A673 (cell line): ENCODE data around the gene DLG5.

Experiments used
- EZH2 ChIP-seq: fragments of 200-600 bp; sonication (generic); IDR thresholded peaks from 2 replicates; pipeline ENCODE4 v1.6.1; 2017; ENCODE audit warnings: borderline replicate concordance, low read depth, mild to moderate bottlenecking, mixed read lengths, antibody characterized with exemption, low read length; ENCODE audit not compliant: poor library complexity, severe bottlenecking
- TF ChIP-seq, protein P1 (sequence below): fragments of 300-800, 200-600 bp; sonication (generic); conservative IDR thresholded peaks from 2 replicates; pipeline ENCODE4 v1.5.1; 2017; ENCODE audit warnings: low read depth, mild to moderate bottlenecking, antibody characterized with exemption, low read length, moderate library complexity, mixed read lengths

DNA sequence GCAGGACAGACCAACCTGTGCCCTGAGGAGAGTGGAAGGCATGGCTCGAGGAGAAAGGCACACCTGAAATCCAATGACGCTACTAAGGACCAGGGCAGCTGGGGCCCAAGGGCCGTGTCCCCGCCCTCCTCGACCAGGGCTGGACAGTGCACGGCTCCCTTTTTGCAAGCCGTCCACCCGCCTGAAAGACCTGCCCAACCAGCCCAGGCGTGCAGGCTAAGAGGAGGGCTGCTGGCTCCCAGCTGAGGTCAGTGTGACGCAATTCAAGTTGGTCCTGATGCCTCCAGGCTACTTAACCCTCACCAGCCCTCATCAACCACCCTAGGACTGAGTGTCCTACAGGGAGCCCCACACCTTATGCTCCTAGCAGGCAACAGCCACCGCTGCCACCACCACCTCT lies 69.3 kb downstream of the DLG5 start:
- TF ChIP-seq, protein P1, sequence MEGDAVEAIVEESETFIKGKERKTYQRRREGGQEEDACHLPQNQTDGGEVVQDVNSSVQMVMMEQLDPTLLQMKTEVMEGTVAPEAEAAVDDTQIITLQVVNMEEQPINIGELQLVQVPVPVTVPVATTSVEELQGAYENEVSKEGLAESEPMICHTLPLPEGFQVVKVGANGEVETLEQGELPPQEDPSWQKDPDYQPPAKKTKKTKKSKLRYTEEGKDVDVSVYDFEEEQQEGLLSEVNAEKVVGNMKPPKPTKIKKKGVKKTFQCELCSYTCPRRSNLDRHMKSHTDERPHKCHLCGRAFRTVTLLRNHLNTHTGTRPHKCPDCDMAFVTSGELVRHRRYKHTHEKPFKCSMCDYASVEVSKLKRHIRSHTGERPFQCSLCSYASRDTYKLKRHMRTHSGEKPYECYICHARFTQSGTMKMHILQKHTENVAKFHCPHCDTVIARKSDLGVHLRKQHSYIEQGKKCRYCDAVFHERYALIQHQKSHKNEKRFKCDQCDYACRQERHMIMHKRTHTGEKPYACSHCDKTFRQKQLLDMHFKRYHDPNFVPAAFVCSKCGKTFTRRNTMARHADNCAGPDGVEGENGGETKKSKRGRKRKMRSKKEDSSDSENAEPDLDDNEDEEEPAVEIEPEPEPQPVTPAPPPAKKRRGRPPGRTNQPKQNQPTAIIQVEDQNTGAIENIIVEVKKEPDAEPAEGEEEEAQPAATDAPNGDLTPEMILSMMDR: no peak
- no peak for TF ChIP-seq EZH2
